Islet of Langerhans (tissue), 1 donor: ENCODE results near the gene PSMB3.

Experiments used
- FAIRE-seq: peaks from one replicate; lab custom pipeline; 2011; peaks lifted over from hg19 to GRCh38; lab: Jason Lieb, UNC

Gene PSMB3

DNA sequence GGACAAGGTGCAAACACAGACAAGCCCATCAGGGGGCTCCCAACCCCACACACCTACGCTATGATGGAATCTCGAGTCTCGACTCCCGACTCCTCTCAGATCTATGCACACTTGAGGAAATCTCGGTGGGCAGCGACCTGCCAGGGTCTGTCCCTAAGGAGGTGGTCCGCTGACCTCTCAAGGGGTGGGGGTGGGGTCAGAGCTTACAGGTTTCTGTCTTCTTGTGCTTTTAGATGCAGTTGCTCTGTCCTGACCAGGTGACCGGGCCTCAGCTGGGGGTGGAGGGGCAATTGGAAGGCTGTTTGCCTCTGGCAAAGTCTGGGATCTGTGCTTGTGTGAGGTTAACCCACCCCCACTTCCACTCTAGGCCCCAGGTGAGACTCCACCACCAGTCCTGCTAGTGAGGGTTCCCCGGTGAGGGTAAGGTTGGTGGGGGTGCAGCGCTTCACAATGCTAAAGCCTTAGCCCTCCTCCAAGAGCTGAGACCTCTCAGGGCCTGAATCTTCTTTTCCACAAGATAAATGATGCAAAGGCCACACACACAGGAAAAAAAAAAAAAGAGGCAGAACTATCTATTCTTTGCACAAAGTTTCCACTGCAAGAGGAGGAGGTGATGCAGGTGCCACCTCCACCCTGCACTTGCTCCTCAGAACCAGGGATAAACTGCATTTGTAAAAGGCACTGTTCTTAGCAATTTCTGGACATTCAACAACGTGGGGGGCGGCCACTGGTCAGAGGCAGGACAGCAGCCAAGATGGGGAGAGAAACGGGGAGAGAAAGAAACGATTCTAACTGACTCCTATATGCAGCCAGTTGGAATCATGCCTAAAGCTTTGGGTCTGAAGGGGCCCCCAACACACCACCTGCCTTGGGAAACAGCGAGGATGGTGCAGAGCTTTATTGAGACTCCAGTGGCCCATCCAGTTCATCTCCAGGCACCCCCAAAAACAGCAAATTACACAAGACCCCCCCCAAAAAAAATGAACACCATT, 18.3 kb upstream of the PSMB3 start:
- no peak for FAIRE-seq

DNA sequence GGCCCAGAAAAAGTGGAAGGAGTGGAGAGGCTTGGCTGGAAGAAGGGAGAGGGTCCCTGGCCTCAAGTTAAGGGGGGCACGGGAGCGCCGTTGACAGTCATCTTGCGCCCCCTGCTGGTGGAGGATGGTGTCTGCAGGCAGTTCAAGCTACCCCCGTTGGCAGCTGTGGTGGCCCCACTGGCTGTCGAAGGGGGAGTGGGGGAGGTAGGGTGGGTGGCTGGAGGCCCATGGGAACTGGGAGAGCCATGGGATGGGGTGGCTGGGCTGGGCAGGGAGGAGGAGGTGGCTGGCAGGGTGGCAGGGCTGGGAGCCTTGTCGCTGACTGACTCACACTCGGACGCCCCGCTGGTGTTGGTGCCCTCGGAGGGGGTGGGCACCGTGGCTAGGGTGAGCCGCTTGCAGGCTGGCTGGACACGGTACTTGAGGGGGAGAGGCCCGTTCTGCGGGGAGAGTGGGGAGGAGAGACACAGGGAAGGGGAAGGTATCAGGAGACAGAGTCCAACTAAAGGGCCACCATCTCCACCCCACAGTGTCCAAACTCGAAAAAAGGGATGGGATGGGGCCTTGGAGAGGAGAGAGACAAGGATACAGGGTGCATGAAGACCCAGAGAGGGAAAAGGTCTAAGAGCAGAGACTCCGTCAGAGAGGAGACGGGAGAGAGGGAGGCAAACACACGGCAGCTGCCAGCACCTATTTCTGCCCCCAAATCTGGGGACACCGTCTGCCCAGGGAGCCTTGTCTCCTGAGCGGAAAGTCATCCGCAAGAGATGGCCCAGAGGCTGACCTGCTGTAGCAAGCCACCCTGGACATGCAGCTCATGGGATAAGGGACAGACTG, 17.2 kb upstream of the PSMB3 start:
- no peak for FAIRE-seq

DNA sequence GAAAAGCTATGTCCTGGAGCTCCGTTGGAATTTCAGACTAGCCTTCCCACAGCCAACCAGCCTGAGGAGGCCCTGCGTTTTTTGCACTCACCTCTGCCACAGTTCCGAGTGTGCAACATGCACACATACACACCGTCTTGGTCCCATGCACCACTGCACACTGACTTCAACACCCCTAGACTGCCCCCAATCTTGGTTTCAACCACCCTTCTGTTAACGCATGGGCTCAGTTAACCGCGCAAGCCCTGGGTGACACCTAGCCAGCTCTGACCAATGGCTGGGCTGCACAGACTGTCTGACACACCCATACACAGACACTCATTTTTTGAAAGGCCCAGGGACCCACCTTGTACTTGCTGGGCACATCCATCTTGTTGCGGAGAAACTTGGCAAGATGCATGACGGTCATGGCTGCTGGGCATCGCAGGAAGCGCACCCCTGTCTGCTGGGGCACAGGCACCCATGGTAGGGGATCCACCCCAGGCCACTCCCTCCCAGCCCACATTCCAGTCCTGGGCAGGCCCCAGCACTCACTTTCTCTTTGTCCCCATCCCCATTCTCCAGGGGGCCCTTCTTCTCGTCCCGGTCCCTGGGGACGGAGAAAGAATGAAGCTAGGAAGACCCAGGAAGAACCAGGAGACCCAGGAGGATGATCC, 14.4 kb upstream of the PSMB3 start:
- FAIRE-seq, result no peak

DNA sequence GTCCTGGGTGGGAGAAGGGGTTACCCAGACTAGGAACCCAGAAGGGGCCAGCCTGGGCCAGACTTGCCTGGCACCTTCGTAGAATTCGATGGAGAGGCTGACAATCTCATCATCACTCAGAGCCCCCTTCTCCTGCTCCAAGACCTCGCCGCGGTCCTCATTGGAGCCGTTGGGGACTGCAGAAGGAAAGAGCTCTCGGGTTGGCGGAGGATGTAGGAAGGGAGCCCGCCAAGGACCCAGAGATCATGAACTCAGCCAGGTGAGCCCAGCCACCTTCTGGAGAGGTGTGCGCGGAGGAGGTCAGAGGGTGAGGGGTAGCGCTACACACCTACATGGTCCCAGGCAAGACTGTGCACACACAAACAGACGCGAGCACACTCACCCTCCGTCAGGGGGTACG, 13.9 kb upstream of the PSMB3 start:
- FAIRE-seq, result no peak

DNA sequence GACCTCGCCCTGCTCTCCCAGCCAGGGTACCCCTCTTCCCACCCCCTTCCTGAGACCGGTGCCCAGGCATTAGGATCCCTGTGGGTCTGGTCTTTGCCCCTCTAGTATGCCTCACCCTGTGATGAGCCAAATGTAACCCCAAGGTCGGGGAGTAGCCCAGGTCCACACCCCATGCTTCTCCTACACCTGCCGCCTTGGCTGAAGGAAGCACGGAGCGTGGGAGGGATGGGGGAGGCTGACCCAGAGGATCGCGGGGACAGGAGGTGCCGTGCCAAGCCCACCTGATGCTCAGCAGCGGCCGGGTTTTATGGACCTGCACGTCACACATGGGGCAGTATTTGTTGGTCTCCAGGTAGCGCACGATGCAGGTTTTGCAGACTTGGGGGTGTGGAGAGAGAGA, 13.2 kb upstream of the PSMB3 start:
- FAIRE-seq, result no peak

DNA sequence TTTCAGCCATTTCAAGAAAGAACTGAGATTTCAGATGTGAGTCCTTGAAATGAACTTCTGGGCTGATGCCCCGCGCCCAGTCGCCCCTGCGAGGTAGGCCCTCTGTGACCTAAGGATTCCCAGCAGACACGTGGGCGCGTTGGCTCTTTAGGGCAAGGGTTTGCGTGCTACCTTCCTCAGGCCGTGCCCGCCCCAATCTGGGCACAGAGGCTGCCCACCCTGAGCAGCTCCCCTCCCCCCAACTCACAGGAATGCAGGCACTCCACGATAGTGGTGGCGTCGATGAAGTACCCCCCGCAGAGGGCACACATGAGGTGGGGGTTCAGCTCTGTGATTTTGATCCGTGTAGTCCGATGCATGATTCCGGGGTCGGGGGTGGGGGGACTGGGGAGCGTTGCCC, 12.5 kb upstream of the PSMB3 start:
- no peak for FAIRE-seq

DNA sequence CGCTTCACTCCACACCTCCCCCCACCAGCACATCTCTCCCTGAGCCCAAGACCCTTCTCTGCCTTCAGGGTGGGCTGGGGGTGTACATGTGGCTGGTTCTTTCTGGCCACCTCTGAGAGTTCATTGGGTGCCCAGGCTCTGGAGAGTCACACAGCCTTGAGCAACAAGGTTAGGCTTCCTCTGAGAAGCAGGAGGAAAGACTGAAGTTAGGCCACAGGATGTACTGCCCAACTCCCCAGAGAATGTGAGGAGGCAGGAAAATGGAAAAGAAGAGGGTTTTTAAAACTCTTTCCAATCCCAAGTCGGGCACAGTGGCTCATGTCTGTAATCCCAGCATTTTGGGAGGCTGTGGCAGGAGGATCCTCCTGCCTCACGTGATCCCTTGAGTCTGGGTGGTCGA, 11.7 kb upstream of the PSMB3 start:
- no peak for FAIRE-seq

DNA sequence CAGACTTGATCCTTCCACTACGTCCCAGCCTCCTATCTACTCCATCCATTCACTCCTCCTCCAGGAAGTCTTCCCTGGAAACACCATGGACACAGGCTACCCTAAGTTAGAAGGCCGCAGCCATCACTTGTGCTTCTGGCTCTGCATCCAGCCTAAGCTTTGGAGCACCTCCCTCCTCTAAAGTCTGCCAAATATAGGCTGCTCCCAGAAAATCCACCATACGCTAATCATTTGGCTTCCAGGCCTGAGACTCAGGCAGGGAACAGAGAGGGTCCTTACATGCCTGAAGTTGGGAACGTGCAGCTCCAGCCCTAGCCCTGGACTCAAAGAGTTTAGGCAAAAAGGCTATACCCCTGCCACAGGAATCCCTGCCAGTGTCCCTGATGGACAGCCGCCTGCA, 11.1 kb upstream of the PSMB3 start:
- FAIRE-seq, result no peak

DNA sequence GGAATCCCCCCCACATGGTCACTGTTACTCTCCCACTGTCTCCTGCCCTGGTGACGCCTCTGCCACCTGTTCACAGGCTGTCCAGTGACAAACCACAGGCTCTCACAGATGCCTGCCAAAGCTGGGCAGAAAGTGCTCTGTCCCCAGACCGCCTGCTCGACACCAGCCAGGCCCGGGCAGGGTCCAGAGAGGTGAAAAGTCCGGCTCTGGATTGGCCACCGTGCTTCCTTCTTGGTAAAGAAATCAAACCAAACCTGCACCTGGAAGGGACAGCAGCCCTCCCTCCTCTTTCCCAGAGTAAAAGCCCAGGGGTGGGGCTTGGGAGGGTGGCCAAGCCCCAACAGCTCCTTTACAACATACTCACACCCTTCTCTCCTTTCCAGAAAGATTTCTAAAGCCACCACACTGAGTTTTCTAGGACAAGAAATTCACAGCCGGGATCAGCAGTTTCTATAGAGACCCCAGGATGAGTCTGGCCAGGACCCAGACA, 10.6 kb upstream of the PSMB3 start:
- FAIRE-seq, result no peak

DNA sequence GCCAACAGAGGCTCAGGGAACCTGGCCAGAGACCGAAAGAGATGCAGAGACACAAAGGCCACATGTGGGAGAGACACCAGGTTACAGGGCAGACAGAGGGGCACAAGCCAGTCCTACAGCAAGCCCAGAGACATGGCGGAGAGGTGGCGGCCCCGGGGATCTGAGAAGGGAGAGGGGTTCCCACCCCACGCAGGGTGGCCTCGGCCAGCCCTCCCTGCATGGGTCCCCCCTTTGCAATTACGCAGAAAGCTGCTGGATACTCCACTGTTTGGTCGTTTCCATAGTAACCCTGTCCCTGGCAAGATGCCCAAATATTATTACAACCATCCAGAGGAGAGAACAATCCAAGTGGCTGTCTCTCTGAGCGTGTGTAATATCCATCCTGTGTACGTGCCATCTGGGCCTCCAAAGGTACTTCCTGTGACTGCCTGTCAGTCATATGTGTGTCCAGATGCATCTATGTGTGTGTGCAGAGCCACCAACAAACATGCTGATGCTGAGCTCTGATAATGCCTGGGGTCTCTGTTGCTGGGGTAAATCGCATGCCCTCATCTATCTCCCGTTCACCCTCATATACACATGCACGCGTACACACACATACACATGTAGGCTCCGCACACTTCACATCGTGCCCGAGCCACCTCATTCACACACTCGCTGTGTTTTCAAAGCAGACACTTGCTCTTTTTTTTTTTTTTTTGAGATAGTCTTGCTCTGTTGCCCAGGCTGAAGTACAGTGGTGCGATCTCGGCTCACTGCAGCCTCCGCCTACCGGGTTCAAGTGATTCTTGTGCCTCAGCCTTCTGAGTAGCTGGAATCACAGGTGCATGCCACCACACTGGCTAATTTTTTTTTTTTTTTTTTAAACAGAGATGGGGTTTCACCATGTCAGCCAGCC, 9.9 kb upstream of the PSMB3 start:
- no peak for FAIRE-seq

DNA sequence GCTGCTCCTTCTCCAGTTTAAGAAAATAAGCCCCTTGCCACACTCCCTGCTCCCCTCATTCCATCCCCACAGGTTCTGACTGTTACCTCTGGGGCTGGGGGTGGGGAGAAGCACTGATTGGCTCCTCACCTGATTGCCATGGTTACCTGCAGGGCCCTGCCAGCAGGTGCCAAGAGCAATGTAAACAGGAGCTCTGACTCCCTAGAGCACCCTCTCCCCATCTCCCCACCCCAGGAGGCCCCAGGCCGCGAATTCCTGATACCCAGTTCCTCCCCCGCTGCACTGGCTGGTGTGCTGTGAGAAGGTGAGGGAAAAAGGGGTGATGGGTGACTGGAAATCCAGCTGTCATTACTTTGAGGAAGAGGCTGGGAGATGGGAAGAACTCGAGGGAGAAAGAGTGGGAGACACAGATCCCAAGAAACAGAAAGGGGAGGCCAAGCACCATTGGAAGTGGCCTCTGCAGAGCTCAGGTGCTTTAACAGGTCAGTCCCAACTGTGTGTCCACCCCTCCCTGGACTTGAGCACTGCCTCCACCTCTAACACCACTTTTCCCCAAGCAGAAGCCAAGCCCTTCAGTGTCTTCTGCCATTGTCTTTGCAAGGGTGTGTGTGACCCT, 8.9 kb upstream of the PSMB3 start:
- no peak for FAIRE-seq

DNA sequence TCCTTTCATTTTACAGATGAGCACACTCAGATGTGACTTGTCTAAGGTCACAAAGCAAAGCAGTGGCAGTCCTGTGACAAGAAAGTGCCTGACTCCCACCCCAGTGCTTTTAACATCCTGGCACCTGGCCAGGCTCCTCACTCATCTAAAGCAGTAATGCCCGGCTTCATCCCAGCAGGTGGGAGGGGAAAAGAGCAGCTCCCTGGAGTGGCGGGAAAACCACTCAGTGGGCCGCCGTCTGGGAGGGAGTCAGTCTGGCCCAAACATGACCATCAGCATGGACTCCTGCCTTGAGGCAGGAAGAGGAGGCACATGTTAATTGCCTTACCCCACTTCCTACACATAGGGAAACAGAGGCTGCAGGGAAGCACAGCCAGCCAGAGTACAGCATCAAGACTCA, 7.0 kb upstream of the PSMB3 start:
- no peak for FAIRE-seq

DNA sequence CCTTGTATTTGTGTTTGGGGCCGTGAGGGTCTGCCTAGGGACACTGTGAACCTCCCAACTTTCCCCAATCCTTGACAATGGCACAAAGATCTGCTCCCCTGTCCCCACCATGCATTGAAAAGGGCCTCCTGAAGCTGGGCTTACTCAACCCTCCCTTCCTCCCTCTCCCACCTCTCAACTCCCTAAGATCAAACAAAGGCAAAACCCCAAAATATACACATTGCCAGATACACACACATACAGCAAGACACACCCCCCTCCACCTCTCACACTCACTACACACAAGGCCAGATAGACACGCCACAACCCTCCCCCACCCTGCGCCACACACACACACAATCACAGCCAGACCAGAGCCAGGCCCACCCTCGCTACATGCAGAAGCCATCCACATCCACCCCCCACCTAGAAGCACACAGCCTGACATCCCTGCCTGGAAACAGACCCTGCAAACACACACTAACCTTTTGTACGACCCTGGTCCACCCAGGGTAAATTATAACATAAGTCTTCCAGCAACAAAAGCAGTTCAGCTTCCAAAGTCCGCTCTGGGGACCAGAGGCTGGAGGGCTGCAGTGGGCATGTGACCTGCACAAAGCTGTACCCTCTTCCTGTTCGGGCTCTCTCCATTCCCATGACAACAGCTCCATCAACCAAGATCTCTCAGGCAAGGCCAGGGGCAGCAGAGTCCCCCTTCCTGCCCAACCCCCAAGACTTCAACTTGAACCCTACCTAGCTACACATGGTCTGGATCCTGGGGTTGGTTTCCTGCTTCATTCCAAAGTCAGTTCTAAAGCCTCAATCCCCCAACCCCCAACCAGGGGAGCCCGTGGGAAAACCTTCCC, 6.3 kb upstream of the PSMB3 start:
- no peak for FAIRE-seq

DNA sequence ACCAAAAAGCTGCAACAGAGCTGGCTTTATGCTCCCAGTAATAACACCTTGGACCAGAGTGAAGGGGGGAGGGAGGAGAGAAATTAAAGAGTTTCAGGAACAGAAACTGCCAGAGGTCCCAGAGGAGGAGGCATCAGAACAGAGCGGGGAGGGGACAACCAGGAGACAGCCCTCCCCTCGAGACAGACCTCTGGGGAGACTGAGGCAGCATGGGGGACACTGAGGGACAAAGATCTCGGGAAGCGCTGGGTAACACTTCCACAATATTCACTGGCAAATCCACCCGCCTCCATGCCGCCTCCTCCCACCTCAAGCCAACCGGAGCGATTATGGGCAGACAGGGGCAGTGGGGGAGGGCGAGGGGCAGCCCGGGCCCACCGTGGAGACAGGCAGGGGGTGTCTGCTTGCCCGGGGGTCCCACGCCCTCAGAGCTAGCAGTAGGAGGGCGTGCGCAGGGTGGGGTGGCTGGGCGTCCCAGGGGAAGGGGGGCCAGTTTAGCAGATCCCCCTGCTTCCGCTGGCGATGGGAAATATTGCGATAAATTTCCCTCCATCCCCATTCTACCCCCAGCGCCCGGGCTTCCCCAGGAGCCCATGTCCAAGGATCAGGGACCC, 5.6 kb upstream of the PSMB3 start:
- no peak for FAIRE-seq

DNA sequence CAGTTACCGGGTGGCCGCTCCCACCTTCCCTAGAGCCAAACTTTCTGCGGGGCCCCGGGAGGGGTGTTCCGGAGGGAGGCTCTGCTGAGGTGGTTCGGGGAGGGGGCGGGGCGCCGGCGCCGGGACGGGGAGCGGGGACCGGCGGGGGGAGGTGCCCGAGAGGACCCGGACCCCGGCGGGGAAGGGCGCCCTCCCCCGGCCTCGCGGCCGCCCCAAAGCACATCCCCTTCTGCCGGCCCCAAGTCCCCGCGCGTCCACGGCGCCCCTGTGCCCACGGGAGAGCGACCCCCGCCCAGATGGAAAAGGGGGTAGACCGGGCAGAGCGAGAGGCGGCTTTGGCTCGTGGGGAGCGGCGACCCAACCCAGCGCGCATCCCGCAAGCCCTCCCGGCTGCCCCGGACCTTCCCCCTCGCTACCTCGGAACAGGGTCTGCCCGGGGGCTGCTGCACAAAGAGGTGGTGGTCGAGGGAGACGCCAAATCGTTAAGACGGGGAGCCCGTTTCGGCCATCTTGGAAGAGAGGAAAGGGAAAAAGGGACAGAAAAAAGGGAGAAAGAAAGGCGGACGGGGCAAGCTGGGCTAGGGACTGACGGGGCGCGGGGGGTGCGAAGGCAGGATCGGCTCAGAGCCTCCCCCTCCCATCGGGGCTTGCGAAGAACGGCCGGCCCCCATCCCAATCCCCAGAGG, 4.9 kb upstream of the PSMB3 start:
- FAIRE-seq, result no peak

DNA sequence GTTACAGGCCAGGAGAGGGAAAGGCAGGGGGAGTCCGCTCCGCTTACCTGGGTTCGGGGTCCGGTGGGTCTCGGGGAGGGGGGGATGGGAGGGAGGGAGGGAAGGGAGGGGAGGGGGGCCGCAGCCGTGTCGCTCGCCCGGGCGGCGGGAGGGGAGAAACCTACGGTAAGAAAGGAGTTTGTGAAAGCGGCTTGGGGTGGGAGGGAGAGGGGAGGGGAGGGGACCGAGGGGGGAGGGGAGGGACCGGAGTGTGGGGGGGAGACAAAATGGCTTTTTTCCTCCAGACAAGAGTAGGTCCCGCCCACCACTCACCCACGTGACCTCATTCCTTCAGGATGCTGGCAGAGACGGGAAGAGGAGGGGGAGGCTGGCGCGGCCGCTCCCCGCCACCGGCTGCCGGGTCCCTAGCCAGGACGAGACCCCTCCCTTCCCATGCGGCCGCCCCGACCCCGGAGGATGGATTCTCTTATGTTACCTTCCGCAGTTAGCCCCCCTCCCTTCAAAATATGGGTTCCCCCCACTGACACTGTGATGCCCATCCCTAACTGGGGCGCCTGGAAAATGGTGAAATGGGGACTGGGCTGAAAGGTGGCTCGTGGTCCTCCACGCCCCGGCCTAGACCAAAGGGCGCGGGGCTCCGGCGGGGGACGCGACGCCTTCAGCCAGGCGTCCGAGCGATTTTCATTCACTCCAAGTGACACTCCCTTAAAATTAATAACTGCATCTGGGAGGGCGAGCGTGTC, 4.2 kb upstream of the PSMB3 start, which contains the start of gene PCGF2:
TSS of gene PCGF2 (minus strand) at position 188 of the 743 bp plus-strand sequence. CDS start 7,934 bp downstream, outside the sequence.
- no peak for FAIRE-seq

DNA sequence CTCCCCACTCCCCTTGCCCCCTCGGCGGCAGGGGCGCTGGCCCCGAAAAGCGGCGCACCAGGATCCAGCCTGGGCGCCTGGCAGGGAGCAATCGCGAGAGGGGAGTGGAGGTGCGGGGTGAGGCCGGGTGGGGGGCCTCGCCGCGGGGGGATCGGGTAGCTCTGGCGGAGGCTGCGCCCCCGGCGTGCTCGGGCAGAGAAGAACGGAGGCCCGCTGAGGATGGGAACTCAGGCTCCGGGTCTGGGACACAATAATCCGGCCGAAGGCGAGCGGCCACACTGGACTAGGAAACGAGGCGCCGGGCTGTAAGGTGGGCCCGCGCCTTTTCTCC, 3.7 kb upstream of the PSMB3 start:
- no peak for FAIRE-seq
